Gastrocnemius medialis (tissue), 4 donors: ENCODE measurements around the gene PLXND1. TPM values are rescaled to one million over a fixed set of nuclear protein-coding genes. Genes with fewer than 3 reads are reported as not detected.

Experiments used
- ATAC-seq, 2 donors: fragments of 150-250 bp; one replicate each; pipeline ENCODE4 v1.9.1; 2016
- DNase-seq, 2 donors: peaks; one replicate each; pipeline ENCODE4 v3.0.0-alpha.2; 2019
- H3K27ac ChIP-seq, 4 donors: fragments of 200-600 bp; sonication (generic); 1 replicate in 1 of 4; 2 replicates in 3 of 4; pipeline ENCODE4 v1.5.1; 2016 to 2018; ENCODE audit warnings: mild to moderate bottlenecking in 2 of 4, moderate library complexity in 1 of 4
- H3K27me3 ChIP-seq, 3 donors: fragments of 200-600 bp; sonication (generic) in 2 of 3; 1 replicate in 1 of 3; 2 replicates in 2 of 3; pipeline versions ENCODE4 v1.5.1 to v1.6.0; 2016 to 2019; ENCODE audit warnings: mild to moderate bottlenecking in 1 of 3, moderate library complexity in 1 of 3
- H3K36me3 ChIP-seq, 2 donors: fragments of 200-600 bp; sonication (generic) in 1 of 2; one replicate each; pipeline ENCODE4 v1.5.1; 2017 to 2018
- H3K4me1 ChIP-seq, 2 donors: fragments of 200-600 bp; sonication (generic) in 1 of 2; one replicate each; pipeline ENCODE4 v1.5.1; 2016 to 2017; ENCODE audit warnings: mild to moderate bottlenecking in 2 of 2
- H3K4me3 ChIP-seq, 4 donors: fragments of 200-600 bp; sonication (generic) in 3 of 4; 1 replicate in 1 of 4; 2 replicates in 3 of 4; pipeline ENCODE4 v1.5.1; 2016 to 2019; ENCODE audit warnings: mild to moderate bottlenecking in 2 of 4
- H3K9me3 ChIP-seq, 3 donors: fragments of 200-600 bp; sonication (generic) in 2 of 3; 1 replicate in 1 of 3; 2 replicates in 2 of 3; pipeline ENCODE4 v1.5.1; 2016 to 2019
- POLR2A ChIP-seq, 2 donors: fragments of 450-650 bp; IDR thresholded peaks; one replicate each; pipeline ENCODE4 v1.6.1; 2017; ENCODE audit warnings: antibody characterized with exemption in 2 of 2, mild to moderate bottlenecking in 2 of 2, moderate library complexity in 2 of 2
- in situ Hi-C, 4 donors: fragments of 200-750 bp; cut with MboI; loops; one replicate each; pipeline versions ENCODE4 v1.15.0 to v1.8.0; 2017; ENCODE audit warnings: low sequenced_read_pairs in 4 of 4
- intact Hi-C: fragments of 100-400 bp; cut with DNase I; formaldehyde crosslinking; loops from one replicate; pipeline ENCODE4 v1.15.1; 2023; ENCODE audit warnings: low total_unique reads
- total RNA-seq, 4 donors: library from RNA; depleted of rRNA; stranded (reverse); fragments of >200 nt; gene quantifications; one replicate each; pipeline versions ENCODE4 v1.1.0 to v1.2.3, GENCODE V29; 2016
- TF ChIP-seq, protein P1 (sequence below), 5 experiments: fragments of 450-650 bp in 3 of 5; fragments of 200-600 bp in 2 of 5; sonication (generic) in 2 of 5; IDR thresholded peaks in 4 of 5; conservative IDR thresholded peaks in 1 of 5; 1 replicate in 4 of 5; 2 replicates in 1 of 5; pipeline ENCODE4 v1.5.1; 2016 to 2019; ENCODE audit warnings: antibody characterized with exemption in 5 of 5, mild to moderate bottlenecking in 3 of 5, moderate library complexity in 3 of 5

Gene PLXND1
- total RNA-seq, 4 donors from 2014 or later, result 15.7 to 70.9 (median 19.9) TPM

DNA sequence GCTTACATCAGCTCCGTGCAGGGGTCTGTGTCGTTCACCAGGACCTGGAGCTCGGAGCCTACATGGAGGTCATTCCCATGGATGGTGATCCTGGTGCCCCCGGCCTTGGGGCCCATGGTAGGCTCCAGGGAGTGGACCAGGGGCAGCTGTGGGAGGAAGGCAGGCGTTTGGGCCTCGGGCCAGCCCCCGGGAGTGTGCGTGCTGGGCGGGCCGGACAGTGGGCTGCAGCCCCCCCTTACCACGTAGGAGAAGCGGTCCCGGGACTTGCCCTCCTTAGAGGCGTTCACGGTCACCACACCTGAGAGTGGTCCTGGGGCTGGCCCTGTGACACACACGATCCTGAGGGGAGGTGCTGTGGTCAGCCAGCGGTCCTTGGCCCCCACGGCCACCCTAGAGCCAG is 33.9 kb downstream of the PLXND1 start:
- H3K27me3 ChIP-seq, result no peaks in the 10 kb centered on the region
- TF ChIP-seq, protein P1, sequence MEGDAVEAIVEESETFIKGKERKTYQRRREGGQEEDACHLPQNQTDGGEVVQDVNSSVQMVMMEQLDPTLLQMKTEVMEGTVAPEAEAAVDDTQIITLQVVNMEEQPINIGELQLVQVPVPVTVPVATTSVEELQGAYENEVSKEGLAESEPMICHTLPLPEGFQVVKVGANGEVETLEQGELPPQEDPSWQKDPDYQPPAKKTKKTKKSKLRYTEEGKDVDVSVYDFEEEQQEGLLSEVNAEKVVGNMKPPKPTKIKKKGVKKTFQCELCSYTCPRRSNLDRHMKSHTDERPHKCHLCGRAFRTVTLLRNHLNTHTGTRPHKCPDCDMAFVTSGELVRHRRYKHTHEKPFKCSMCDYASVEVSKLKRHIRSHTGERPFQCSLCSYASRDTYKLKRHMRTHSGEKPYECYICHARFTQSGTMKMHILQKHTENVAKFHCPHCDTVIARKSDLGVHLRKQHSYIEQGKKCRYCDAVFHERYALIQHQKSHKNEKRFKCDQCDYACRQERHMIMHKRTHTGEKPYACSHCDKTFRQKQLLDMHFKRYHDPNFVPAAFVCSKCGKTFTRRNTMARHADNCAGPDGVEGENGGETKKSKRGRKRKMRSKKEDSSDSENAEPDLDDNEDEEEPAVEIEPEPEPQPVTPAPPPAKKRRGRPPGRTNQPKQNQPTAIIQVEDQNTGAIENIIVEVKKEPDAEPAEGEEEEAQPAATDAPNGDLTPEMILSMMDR (IDR thresholded peaks at IDR 0.05 in 4 of 5, conservative IDR thresholded peaks at IDR 0.05 in 1 of 5), result no peak
- TF ChIP-seq POLR2A (IDR thresholded peaks at IDR 0.05), result no peak
- H3K4me3 ChIP-seq, result no peak overlapping the region
- no peak for DNase-seq
- no peak for ATAC-seq
- no peaks in the 10 kb centered on the region for H3K9me3 ChIP-seq
- H3K27ac ChIP-seq, result no peak overlapping the region
- no peaks in the 10 kb centered on the region for H3K36me3 ChIP-seq
- H3K4me1 ChIP-seq, result peaks cover 3 to 9% of the 10 kb centered on the region in 2 donors
- intact Hi-C loops (no loop called here), in situ Hi-C loops (no loop called here)

DNA sequence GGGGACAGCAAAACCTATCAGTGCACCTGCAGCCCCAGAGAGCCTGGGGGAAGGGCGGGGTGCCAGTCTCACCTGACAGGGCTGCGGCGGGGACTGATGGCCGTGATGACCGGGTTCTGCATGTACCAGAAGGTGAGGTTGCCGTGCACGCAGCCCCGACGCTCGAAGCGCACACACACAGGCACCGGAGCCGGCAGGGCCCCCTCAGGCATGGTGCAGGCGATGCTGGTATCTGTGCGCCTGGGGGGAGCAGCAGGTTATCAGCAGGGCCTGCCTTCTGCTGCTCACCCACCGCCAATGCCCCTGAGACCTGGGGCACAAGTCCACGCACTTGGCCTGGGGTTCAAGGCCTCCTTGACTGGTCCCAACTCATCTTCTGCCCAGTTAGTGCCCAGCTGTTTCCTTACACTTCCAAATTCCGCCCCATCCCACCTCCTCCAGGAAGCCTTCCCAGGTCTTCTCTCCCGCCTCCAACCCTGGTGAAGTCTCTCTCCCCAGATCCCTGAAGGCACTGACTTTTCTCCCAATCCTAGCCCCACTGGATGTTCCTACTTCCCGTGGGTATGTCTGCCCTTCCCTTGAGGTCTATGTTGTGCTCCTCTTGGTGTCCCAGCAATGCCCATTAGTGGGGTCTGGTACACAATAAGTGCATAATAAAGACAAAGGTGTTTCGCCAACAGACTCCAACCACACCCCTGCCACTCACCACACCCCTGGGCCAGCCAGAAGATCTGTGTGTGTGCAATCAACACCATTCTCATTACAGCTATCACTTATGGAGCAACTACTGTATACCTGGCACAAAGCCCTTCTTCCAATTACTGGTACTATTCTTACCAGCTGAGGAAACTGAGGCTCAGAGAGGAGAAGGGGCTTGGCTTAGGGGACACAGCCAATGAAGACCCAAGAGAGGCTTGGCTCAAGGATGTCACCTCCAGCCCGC is 34.6 kb downstream of the PLXND1 start:
- intact Hi-C loops, result no loop called here
- Histone ChIP-seq H3K4me1 (peaks cover 3% of the 10 kb centered on the region in 2 donors), H3K27ac (no peak overlapping the region), H3K9me3 (no peaks in the 10 kb centered on the region), H3K27me3 (no peaks in the 10 kb centered on the region), H3K4me3 (no peak overlapping the region), H3K36me3 (no peaks in the 10 kb centered on the region)
- in situ Hi-C loops, result no loop called here
- no peak for TF ChIP-seq POLR2A (IDR thresholded peaks at IDR 0.05)
- TF ChIP-seq, protein P1 (IDR thresholded peaks at IDR 0.05 in 4 of 5, conservative IDR thresholded peaks at IDR 0.05 in 1 of 5), result no peak
- DNase-seq (no peak), ATAC-seq (no peak)

DNA sequence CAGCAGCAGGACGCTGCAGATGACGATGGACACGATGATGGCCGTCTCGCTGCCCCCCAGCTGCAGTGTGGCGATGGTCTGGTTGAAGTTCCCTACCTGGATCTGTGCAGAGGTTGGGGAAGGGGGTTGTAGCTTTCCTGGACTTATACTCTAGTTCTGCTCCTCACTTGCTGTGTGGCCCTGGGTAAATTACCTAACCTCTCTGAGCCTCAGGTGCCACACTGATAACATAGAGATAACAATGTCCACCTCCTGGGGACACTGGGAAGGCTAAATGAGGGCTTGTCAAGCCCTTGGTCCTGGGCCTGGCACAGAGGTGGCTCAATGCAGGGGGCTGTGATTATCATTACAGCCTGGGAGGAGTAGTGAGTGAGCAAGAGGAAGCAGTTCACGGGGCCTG is 36.6 kb downstream of the PLXND1 start:
- no peaks in the 10 kb centered on the region for H3K27me3 ChIP-seq
- peaks cover 0 to 3% of the 10 kb centered on the region in 2 donors for H3K4me1 ChIP-seq
- no peak overlapping the region for H3K27ac ChIP-seq
- ATAC-seq (no peak), DNase-seq (no peak)
- H3K4me3 ChIP-seq, result no peak overlapping the region
- H3K9me3 ChIP-seq, result no peaks in the 10 kb centered on the region
- TF ChIP-seq, protein P1 (IDR thresholded peaks at IDR 0.05 in 4 of 5, conservative IDR thresholded peaks at IDR 0.05 in 1 of 5), result no peak
- no peak for TF ChIP-seq POLR2A (IDR thresholded peaks at IDR 0.05)
- intact Hi-C loops, result no loop called here
- no peaks in the 10 kb centered on the region for H3K36me3 ChIP-seq
- in situ Hi-C loops, result no loop called here

DNA sequence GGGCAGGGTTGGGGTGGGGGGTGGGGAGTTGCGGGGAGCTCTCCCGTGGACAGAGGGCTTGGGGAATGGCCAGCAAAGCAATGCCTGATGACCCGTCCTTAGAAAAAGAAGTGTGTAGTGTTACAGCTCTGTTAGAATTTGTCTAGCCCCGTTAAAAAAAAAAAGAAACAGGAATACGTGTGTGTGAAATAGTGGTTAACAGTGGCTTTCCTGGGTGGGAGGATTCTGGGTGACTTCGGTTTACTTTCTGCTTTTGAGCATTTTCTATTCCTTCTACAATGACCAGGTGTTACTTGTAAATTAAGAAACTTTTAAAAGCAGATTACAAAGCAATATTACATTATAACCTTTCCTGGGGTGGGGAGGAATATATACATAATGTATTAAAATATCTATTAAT is 38.5 kb downstream of the PLXND1 start:
- Histone ChIP-seq H3K27me3 (no peaks in the 10 kb centered on the region), H3K4me3 (no peak overlapping the region), H3K36me3 (no peaks in the 10 kb centered on the region), H3K27ac (peak overlapping the region in 1 of 4 donors; percentile 10), H3K9me3 (no peaks in the 10 kb centered on the region), H3K4me1 (peaks cover 0 to 9% of the 10 kb centered on the region in 2 donors)
- in situ Hi-C loops, result no loop called here
- ATAC-seq, result no peak
- TF ChIP-seq POLR2A (IDR thresholded peaks at IDR 0.05), result no peak
- TF ChIP-seq, protein P1 (IDR thresholded peaks at IDR 0.05 in 4 of 5, conservative IDR thresholded peaks at IDR 0.05 in 1 of 5), result no peak
- no peak for DNase-seq
- intact Hi-C loops, result no loop called here
